Measurements from ENCODE around the gene SULT2B1. TPM values are rescaled to one million over a fixed set of nuclear protein-coding genes. Genes with fewer than 3 reads are reported as not detected.
A peak's percentile ranks its signal among the peaks of the same experiment; 100 is the strongest.

Gene SULT2B1
- total RNA-seq (not detected), polyA plus RNA-seq (under 1 TPM in 1 of 2 donors, not detected in 1; 0.13 TPM)

GRCh38 chr19:48551437-48552302 is at the start of gene SULT2B1:
SULT2B1 (plus strand) TSS chr19:48552172; CDS start chr19:48552253, 81 bp downstream.
- no peak within 1 kb of the TSS for H3K4me3 ChIP-seq (ENCODE audit: low read length in 2 of 2)
- no peak for DNase-seq
- H3K4me3 Mint-ChIP-seq: no peak within 1 kb of the TSS
- no peaks in the 10 kb centered on the region for H3K9me3 ChIP-seq (ENCODE audit: control insufficient read depth in 1 of 2, low read length in 2 of 2)
- no peaks in the 10 kb centered on the region for H3K27me3 ChIP-seq (ENCODE audit: insufficient read depth, low read length)
- H3K27ac ChIP-seq (ENCODE audit: low read depth, low read length): no peak within 1 kb of the TSS
- H3K27ac Mint-ChIP-seq: no peak within 1 kb of the TSS
- intact Hi-C loops (cut with micrococcal nuclease): no loop called here
- H3K36me3 ChIP-seq (ENCODE audit: insufficient read depth, low read length): no peaks in the 10 kb centered on the region
- no peaks in the 10 kb centered on the region for H3K36me3 Mint-ChIP-seq
- H3K9me3 Mint-ChIP-seq: no peaks in the 10 kb centered on the region
- ChIA-PET CTCF (ENCODE audit: partially characterized antibody) (interaction anchor here (0.7 kb wide), 1 partner anchor 32 kb away, joined by 3 read pairs; no protein-coding TSS in a partner anchor), POLR2A (ENCODE audit: partially characterized antibody) (no interaction called here)
- H3K4me1 Mint-ChIP-seq: no peaks in the 10 kb centered on the region
- H3K4me1 ChIP-seq (ENCODE audit: insufficient read depth, low read length): no peaks in the 10 kb centered on the region
- H3K27me3 Mint-ChIP-seq: peaks cover 4 to 5% of the 10 kb centered on the region in 2 donors

DNA sequence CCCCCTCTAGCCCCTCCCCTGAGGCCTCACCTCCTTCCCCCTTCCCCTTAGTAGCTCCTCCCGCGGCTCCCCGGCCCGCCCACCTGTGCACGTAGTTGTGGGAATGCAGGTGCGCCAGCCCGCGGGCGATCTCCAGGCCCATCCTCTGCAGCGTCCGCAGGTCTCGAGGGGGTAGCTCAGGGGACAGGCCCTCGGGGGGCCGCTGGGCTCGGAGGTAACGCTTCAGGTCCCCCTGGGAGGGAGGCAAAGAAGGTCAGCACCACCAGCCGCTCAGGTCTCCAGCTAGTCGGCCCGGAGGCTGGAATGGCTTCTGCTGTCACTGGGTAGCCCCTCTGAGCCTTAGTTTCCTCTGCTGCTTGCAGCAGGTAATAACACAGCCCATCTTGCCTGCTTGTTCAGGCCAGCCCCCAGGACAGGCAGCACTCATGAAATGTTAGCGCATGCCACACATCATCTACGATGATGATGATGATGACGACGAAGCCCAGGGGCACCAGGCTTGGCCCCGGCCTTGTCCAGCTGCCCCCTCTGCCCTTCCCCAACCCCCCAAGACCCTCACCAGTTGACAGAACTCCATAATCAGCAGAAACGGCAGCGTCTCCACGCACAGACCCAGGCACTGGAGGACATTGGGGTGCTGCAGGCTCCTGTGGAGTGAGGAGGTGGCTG is 49.5 kb upstream of the SULT2B1 start:
- no peaks in the 10 kb centered on the region for H3K36me3 ChIP-seq (ENCODE audit: insufficient read depth, low read length)
- CTCF ChIA-PET (ENCODE audit: partially characterized antibody): interaction anchor here (1.2 to 1.3 kb wide), 3 partner anchors 12 to 87 kb away, joined by 3 to 11 read pairs (median 5); no protein-coding TSS in a partner anchor
- no peak overlapping the region for H3K4me3 ChIP-seq (ENCODE audit: low read length in 2 of 2)
- POLR2A ChIA-PET (ENCODE audit: partially characterized antibody): interaction anchor here (0.8 to 1.5 kb wide), 4 partner anchors 9 to 87 kb away, joined by 3 to 10 read pairs (median 4); no protein-coding TSS in a partner anchor
- peak in 1 of 5 donors; percentile 88 for DNase-seq
- Mint-ChIP-seq H3K27ac (peak overlapping the region; percentile 21 to 62 (median 48)), H3K9me3 (no peaks in the 10 kb centered on the region), H3K4me1 (peaks cover 5 to 22% (median 12%) of the 10 kb centered on the region in 4 donors), H3K36me3 (peaks cover under 1 to 4% of the 10 kb centered on the region in 2 donors), H3K27me3 (peaks cover 0 to 6% of the 10 kb centered on the region in 2 donors), H3K4me3 (peak overlapping the region in 5 of 8 donors; percentile 40 to 80 (median 58))
- no peaks in the 10 kb centered on the region for H3K27me3 ChIP-seq (ENCODE audit: insufficient read depth, low read length)
- peaks cover 13% of the 10 kb centered on the region for H3K4me1 ChIP-seq (ENCODE audit: insufficient read depth, low read length)
- H3K9me3 ChIP-seq (ENCODE audit: control insufficient read depth in 1 of 2, low read length in 2 of 2): no peaks in the 10 kb centered on the region
- intact Hi-C loops (cut with micrococcal nuclease): loop anchor here (1.0 kb wide), 1 partner anchor 9 kb away; no protein-coding TSS in a partner anchor
- H3K27ac ChIP-seq (ENCODE audit: low read depth, low read length): peak overlapping the region; percentile 26

GRCh38 chr19:48506138-48506733 is 45.7 kb upstream of the SULT2B1 start:
- Mint-ChIP-seq H3K27ac (peak overlapping the region in 2 of 7 donors; percentile 31 to 52), H3K9me3 (no peaks in the 10 kb centered on the region), H3K36me3 (peaks cover 7 to 14% of the 10 kb centered on the region in 2 donors), H3K4me3 (no peak overlapping the region), H3K27me3 (no peaks in the 10 kb centered on the region), H3K4me1 (peaks cover 7 to 20% (median 19%) of the 10 kb centered on the region in 4 donors)
- Histone ChIP-seq H3K9me3 (ENCODE audit: control insufficient read depth in 1 of 2, low read length in 2 of 2) (no peaks in the 10 kb centered on the region), H3K4me1 (ENCODE audit: insufficient read depth, low read length) (peaks cover 18% of the 10 kb centered on the region), H3K4me3 (ENCODE audit: low read length in 2 of 2) (no peak overlapping the region), H3K36me3 (ENCODE audit: insufficient read depth, low read length) (no peaks in the 10 kb centered on the region), H3K27ac (ENCODE audit: low read depth, low read length) (no peak overlapping the region), H3K27me3 (ENCODE audit: insufficient read depth, low read length) (no peaks in the 10 kb centered on the region)
- intact Hi-C loops (cut with micrococcal nuclease): loop anchor here (1.0 kb wide), 3 partner anchors 78 to 102 kb away; no protein-coding TSS in a partner anchor
- DNase-seq: peak in 4 of 5 donors; percentile 61 to 74 (median 66)
- POLR2A ChIA-PET (ENCODE audit: partially characterized antibody): interaction anchor here (0.9 to 2.0 kb wide), 3 partner anchors 11 to 102 kb away, joined by 6 to 13 read pairs (median 11); no protein-coding TSS in a partner anchor
- CTCF ChIA-PET (ENCODE audit: partially characterized antibody): interaction anchor here (0.6 to 8.0 kb wide), 18 partner anchors 8 to 169 kb away, joined by 3 to 203 read pairs (median 4); no protein-coding TSS in a partner anchor

GRCh38 chr19:48507911-48508439 is 44.0 kb upstream of the SULT2B1 start:
- no peak for DNase-seq
- Histone ChIP-seq H3K36me3 (ENCODE audit: insufficient read depth, low read length) (no peaks in the 10 kb centered on the region), H3K9me3 (ENCODE audit: control insufficient read depth in 1 of 2, low read length in 2 of 2) (no peaks in the 10 kb centered on the region), H3K27ac (ENCODE audit: low read depth, low read length) (no peak overlapping the region), H3K4me1 (ENCODE audit: insufficient read depth, low read length) (peaks cover 23% of the 10 kb centered on the region), H3K27me3 (ENCODE audit: insufficient read depth, low read length) (no peaks in the 10 kb centered on the region), H3K4me3 (ENCODE audit: low read length in 2 of 2) (no peak overlapping the region)
- intact Hi-C loops (cut with micrococcal nuclease): no loop called here
- POLR2A ChIA-PET (ENCODE audit: partially characterized antibody): interaction anchor here (1.2 to 1.6 kb wide), 3 partner anchors 18 to 111 kb away, joined by 4 to 5 read pairs (median 4); partner anchors contain the start of genes RPL18 and SPHK2
- no peaks in the 10 kb centered on the region for H3K27me3 Mint-ChIP-seq
- peak overlapping the region in 3 of 7 donors; percentile 23 to 58 (median 28) for H3K27ac Mint-ChIP-seq
- H3K4me3 Mint-ChIP-seq: peak overlapping the region in 2 of 8 donors; percentile 15 to 53
- H3K4me1 Mint-ChIP-seq: peaks cover 5 to 15% (median 9%) of the 10 kb centered on the region in 4 donors
- peaks cover 7 to 14% of the 10 kb centered on the region in 2 donors for H3K36me3 Mint-ChIP-seq
- CTCF ChIA-PET (ENCODE audit: partially characterized antibody): interaction anchor here (1.4 to 8.0 kb wide), 5 partner anchors 8 to 174 kb away, joined by 3 to 203 read pairs (median 29); no protein-coding TSS in a partner anchor
- H3K9me3 Mint-ChIP-seq: no peaks in the 10 kb centered on the region

DNA sequence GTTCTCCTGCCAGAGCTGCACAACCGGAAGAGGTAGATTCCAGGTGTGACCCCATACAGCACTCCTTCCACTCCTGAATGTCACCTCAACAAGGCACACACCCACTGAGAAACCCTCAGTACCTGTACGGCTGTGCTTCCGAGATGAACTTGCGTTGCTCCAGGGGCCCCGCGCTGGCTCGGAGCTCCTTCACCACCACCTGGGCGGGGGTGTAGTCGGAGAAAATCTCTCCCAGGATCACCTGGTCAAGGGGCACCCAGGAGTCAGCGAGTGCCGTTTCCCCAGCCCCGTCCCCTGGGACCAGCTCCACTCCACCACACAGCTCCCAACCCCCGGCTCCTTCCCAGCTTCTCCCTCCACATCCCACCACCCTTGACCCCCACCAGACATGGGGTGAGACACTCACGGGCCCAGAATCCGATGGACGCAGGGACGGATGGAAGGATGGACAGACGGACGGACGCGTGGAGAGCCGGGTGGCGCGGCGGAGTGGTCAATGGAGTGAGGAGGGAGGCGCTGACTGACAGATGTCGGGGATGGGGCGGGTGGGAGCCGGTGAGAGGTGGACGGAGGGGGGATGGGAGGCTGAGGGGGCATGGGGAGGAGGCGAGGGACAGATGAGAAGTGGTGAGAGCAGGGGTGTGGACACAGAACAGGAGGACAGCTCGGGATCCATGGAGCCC is 43.1 kb upstream of the SULT2B1 start:
- no peaks in the 10 kb centered on the region for H3K27me3 Mint-ChIP-seq
- no peaks in the 10 kb centered on the region for H3K27me3 ChIP-seq (ENCODE audit: insufficient read depth, low read length)
- no peak for DNase-seq
- H3K36me3 ChIP-seq (ENCODE audit: insufficient read depth, low read length): no peaks in the 10 kb centered on the region
- H3K27ac Mint-ChIP-seq: no peak overlapping the region
- H3K27ac ChIP-seq (ENCODE audit: low read depth, low read length): no peak overlapping the region
- peaks cover 7 to 14% of the 10 kb centered on the region in 2 donors for H3K36me3 Mint-ChIP-seq
- ChIA-PET POLR2A (ENCODE audit: partially characterized antibody) (interaction anchor here (1.4 to 2.1 kb wide), 3 partner anchors 19 to 110 kb away, joined by 4 to 9 read pairs (median 4); partner anchors contain the start of genes RPL18 and SPHK2), CTCF (ENCODE audit: partially characterized antibody) (interaction anchor here (1.0 to 8.0 kb wide), 4 partner anchors 19 to 175 kb away, joined by 3 to 203 read pairs (median 22); no protein-coding TSS in a partner anchor)
- H3K4me3 Mint-ChIP-seq: no peak overlapping the region
- no peaks in the 10 kb centered on the region for H3K9me3 ChIP-seq (ENCODE audit: control insufficient read depth in 1 of 2, low read length in 2 of 2)
- H3K9me3 Mint-ChIP-seq: no peaks in the 10 kb centered on the region
- intact Hi-C loops (cut with micrococcal nuclease): no loop called here
- peaks cover 7 to 14% (median 9%) of the 10 kb centered on the region in 4 donors for H3K4me1 Mint-ChIP-seq
- no peak overlapping the region for H3K4me3 ChIP-seq (ENCODE audit: low read length in 2 of 2)
- H3K4me1 ChIP-seq (ENCODE audit: insufficient read depth, low read length): peaks cover 27% of the 10 kb centered on the region
